HuH-7 (cell line): Measurements from ENCODE around the gene C16orf89.
"Not testable (repeated sequence)": the region's sequence is repeated elsewhere in the genome, so short reads cannot be mapped to it uniquely, and the experiment has no call there.

Experiments
- DNase-seq: peaks from one replicate; pipeline ENCODE4 v3.0.0; 2011; ENCODE audit warnings: low spot score

Gene C16orf89

DNA sequence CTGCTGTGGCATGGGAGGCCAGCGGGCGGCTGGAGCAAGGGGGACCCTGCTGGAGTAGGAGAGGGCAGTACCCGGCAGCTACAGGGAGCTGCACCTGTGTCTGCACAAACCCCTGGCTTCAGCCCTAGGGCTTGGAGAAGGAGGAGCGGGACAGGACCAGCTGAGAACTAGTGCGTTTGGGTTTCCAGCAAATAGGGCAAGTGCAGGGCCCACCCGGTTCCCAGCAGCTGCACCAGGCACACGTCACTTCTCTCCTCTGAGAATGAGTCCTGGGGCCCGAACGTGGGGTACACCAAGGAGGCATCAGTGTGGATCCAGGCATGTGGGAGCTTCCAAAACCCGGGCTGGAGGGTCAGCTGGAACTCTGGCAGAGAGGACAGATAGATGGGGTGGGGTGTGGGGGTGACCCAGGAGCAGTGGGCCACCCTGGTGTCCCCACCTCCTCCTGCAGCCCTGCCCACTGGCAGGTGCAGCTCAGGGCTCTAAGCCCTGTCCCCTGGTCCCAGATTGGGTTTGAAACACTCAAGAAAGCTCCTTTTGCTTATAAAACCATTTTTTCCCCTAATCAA lies 5.6 kb downstream of the C16orf89 start:
- DNase-seq = no peak

- no peak for DNase-seq
Measured at GRCh38 chr16:5059386-5060072, 6.2 kb downstream of the C16orf89 start.

DNA sequence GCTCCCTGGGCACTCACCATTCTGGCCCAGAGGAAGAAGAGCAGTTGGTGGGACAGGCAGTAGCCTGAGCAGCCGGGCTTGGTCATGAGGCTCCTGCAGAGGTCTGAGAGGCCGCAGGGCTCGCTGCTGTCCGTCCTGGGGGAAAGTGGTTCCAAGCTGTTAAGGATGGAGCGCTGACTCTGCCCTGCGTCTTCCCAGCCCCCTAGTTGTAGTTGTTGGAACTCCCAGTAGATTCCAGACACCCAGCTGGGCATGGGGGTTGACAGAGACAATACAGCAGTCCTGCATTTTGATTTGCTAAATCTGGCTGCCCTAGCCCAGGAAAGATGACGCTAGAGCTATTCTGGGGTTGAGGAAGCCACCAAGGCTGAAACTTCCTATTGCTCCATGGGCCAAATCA lies 7.3 kb downstream of the C16orf89 start:
- no peak for DNase-seq

DNA sequence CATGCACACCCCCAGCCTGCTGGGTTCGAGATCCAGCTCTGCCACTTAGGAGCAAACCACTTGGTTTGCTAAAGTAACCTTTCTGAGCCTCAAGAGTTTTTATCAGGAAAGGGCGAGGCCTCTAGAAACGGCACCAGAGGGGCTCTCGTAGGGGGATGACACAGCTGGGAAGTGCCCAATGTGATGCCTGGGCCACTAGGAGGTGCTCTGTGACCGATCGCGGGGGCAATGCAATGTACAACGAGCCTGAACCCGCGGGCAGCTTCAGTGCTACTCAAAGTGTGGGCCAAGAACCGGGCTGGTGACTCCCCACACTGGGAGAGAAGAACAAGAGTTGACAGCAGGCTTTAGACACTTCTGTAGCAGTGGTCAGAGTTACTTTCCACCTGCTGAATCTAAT lies 9.4 kb downstream of the C16orf89 start:
- no peak for DNase-seq

DNA sequence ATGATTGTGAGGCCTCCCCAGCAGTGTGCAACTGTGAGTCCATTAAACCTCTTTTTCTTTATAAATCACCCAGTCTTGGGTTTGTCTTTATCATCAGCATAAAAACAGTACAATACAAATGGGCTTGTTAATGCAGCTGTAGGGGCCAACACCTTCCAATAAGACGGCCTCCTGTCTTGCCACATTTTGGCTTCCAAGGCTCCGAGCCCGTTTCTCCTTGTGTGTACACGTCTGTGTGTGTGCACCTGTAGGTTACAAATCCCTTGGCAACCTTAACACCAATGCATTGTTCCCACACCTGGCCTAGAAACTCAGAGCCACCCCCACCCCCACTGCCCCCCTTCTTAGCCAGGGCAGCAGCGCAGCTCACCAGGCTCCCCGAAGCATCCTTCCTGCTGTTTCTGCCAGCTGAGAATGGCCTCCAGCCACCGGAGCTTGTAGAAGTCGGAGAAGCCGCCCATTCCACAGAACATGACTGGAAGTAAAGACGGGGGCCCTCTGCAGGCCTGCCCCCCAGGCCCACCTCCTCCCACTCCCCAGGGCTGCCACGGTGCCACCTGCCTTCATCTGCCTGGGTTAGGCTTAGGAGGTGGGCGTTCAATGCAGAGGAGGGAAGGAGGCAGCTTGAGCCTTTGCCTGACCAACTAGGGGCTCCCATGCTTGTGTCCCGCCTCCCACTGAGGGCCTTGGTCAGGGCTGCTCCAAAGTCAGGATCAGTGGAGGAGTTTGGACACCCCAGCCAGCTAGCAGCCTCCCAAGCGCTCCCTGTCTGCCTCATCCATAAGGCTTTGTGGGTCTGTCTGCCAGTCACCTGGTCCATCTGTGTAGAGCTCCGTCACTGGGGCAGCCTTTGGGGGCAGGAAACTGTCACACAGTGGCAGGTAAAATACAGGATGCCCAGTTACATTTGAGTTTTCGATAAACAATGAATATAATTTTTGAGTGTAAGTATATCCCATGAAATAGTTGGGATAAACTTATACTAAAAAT lies 10.6 kb downstream of the C16orf89 start:
- DNase-seq = no peak

GRCh38 chr16:5046914-5047313 lies 18.8 kb downstream of the C16orf89 start:
- no peak for DNase-seq

GRCh38 chr16:5045499-5046115 lies 20.1 kb downstream of the C16orf89 start:
- no peak for DNase-seq

DNA sequence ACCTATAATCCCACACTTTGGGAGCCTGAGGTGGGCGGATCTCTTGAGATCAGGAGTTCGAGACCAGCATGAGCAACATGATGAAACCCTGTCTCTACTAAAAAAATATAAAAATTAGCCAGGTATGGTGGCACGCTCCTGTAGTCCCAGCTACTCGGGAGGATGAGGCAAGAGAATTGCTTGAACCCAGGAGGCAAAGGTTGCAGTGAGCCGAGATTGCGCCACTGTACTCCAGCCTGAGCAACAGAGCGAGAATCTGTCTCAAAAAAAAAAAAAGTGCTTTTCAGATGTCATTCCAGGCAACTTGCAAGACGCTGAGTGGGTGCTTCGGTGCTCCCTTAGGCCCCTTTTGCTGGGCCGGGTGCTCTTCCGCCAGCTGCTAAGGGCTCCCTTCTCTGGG lies 21.2 kb downstream of the C16orf89 start:
- not testable (repeated sequence) for DNase-seq

DNA sequence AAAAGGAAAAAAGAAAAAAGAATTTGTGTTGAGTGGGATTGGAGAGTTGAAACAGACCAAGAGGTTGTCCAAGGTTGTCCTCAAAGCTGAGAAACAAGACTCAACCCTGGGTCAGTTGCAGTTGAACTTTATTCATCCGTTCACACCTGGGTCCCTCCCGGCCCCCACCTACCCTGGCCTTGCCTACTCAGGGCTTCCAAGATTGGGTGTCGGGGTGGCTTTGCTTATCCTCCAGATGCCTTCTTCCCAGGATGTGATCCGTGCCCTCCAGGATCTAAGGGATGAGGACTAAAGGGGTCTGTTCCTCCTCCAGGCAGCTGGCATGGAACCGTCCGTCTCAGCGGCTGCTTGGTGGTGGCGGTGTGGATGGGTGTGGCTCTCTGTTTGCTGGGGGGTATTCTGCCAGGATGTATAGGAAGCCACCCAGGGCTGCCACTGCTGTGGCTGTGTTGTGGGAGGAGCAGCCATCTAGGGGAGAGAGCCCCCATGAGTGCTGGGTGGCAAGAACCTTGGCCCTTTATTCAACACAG lies 21.7 kb downstream of the C16orf89 start:
- no peak for DNase-seq

DNA sequence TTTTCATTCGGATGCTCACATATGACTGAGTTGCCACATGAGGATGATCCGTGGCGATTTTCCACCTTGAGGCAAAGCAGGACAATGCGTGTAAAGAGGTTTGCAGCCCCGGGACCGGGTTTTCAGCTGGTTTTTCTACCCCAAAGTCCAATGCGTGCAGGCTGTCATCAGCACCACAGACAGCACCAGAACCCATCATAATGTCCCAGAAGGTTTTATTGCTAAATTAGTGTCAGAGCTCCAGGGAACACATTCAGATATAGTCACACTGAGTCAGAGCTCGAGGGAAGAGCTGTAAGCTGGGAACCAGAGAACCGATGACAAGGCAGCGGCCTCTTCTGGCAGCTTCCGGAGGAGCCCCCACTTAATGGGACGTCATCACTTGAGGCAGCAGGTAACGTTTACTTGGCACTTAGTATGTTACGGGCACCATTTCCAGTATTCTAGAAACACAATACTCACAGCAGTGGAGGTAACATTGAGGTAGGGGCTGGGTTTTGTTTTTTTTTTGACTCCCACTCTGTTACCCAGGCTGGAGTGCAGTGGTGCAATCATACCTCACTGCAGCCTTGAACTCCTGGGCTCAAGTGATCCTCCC lies 23.1 kb downstream of the C16orf89 start:
- DNase-seq = no peak

DNA sequence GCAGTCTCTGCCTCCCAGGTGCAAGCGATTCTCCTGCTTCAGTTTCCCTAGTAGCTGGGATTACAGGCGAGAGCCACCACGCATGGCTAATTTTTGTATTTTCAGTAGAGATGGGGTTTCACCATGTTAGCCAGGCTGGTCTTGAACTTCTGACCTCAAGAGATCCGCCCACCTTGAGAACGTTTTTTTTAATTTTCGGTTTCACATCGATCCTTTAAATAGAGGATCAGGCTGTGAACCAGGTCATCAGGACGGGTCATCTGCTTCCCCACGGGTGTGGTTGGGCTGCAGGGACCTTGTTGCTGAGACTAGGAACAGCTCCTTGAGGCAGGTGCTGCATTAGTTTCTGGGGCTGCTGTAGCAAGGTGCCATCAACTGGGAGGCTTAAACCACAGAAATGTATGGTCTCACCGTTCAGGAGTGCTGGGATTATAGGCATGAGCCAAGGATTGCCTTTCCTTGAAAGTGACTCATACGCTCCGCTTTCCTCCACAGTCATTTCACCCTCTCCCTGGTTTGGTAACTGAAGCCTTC lies 24.1 kb downstream of the C16orf89 start:
- DNase-seq = no peak

DNA sequence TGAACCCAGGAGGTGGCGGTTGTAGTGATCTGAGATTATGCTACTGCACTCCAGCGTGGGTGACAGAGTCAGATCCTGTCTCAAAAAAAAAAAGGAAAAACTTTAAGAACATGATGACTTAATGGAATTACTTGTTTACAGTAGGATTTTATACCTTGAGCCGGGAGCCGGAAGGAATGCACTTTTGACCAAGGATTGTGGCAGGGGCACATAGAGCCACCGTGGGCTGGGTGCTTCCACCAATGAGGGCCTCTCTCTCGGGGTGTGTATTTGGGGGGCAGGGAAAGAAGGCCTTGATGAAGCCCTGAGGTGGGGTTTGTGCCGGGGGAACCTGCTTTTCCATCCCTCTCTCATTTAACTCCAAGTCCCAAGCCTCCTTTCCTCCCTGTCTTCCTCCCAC lies 25.3 kb downstream of the C16orf89 start:
- DNase-seq = no peak

DNA sequence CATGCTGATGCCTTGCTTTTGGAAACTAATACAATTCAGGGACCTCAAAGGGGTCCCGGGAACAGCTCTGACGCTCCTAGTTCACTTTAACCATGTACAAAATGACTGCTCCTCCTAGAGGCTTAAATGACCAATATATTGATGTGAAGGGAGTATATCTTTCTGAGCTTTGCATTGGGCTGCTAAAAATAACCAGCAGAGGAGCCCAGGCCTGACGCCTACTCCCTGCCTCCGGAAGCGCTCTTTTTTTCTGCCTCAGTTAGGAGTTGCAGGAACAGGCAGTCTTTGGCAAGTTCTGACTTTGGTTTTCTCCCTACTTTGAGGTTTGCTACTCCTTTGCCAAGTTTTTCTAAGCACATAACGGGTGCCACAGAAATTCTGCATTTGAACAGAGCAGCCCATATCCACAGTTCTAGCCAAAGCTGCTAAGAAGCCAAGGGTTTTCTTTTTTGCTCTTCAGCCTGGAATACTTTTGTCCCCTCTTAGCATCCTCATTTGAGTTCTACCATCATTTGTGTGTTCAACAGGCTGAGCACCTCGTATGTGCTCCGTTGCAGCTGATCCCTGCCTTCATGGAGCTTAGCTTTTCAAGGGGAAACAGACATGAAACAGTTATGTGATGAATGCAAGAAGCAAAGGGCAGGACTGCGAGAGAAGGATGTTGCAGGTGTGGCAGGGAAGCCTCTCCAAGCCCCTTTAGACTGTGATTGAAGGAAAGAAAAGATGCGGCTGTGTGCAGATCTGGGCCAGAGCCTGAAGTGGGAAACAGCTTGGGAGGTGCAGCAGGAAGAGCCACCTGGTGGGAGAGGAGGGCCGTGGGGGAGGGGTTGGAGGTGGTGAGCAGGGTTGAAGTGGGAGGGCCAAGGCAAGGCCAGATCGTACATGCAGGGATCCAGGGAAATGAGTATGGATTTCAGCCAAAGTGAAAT lies 29.3 kb downstream of the C16orf89 start:
- DNase-seq = no peak

DNA sequence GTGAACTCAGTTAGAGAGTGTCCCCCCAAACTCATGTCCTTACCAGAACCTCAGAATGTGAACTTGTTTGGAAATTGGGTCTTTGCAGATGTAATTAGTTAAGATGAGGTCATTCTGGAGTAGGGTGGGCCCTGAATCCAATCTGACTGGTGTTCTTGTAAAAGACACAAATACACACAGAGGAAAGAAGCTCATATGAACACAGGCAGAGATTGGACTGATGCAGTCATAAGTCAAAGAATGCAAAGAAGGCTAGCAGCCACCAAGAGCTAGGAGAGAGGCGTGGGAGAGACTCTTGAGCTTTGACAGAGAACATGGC lies 29.9 kb downstream of the C16orf89 start:
- no peak for DNase-seq

DNA sequence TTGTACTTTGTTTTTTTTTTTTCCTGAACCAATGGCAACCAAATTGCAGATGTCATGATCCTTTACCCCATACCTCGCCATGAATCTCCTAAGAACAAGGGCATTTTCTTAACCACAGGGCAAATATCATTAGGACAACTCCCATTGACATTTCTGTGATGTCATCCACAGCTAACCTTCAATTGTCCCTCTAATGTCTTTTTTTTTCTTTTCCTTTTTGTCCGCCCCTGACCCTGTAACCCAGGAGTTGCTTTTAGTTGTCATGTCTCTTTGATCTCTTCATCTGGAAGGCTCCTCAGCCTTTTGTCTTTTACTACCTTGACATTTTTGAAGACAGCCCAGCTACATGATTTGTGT lies 31.6 kb downstream of the C16orf89 start:
- no peak for DNase-seq

- peak; percentile 88 for DNase-seq
Measured at GRCh38 chr16:5033256-5034166, 32.2 kb downstream of the C16orf89 start, which contains the start of gene NAGPA. NAGPA (minus strand) TSS chr16:5033935; CDS start chr16:5033914, 21 bp downstream.

DNA sequence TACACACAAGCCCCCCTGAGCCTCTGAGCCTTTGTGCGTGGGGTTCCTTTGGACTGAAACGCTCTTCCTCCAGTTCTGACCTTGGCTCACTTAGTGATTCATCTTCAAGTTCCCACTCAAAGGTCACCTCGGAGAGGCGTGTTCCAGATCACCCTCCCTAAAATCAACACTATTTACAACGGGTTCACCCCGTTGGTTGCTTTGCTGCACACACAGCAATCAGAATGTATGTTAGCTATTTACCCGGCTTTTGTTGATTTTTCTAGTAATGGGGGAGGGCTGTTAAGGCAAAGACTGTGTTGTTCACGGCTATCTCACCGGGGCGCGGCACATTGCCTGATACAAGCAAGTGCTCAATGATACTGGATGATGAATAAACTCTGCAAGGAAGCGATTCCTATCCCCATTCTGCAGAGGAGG lies 33.0 kb downstream of the C16orf89 start:
- DNase-seq = no peak

DNA sequence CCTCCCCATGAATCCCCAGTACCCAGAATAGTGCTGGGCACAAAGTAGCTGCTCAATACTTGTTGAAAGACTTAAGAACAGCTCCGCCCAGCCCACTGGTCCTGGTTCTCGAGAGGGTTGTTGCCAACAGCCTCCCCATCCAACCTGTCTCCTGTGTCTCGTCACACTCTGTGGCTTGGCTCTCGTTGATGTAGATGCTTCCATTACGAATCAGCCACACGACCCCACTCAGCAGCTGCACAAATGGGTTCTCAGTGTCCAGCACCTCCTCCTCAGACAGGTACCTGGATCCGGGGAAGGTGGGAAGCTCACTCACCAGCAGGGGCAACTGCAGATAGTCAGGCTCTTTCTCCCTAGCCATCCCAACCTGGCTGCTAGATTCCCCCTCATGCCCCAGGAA lies 34.2 kb downstream of the C16orf89 start:
- DNase-seq = no peak

DNA sequence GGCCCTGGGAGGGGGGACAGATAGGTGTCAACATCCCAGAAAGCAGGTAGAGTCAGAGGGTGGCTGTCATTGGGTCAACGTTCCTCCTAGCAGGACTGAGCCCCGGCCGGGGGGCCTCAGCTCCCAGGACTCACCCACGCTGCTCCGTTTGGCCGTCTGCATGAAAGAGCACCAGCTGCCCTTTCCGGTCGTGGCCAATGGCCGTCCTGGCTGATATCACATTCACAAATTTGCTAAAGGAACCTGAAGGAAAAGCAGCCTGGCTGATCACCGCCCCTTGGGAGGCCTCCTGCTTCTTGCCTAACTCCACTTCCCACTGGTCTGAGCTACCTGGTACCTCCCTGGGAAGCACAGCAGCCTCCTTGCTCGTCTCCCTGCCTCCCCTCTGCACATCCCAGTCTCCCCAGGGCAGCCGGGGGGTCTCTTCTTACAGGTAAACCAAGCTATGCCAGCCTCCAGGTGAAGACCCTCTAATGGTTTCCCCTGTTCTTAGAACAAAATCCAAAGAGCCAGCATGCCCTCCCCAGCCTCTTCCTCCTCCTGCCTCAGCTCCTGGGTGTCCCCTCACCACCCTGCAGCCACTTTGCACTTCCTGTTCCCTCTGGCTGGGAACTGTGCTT lies 35.4 kb downstream of the C16orf89 start:
- no peak for DNase-seq
